Ascending aorta (tissue), 2 donors: Measurements from ENCODE around the gene PACSIN1. TPM values are rescaled to one million over a fixed set of nuclear protein-coding genes. Genes with fewer than 3 reads are reported as not detected.

Experiments
- DNase-seq, 2 donors: peaks; one replicate each; pipeline ENCODE4 v3.0.0-alpha.2; 2019; ENCODE audit warnings: low spot score in 2 of 2
- H3K27ac ChIP-seq, 2 donors: fragments of 200-600 bp; sonication (generic); one replicate each; pipeline ENCODE4 v1.5.1; 2016 to 2017; ENCODE audit warnings: mild to moderate bottlenecking in 1 of 2
- H3K27me3 ChIP-seq: fragments of 200-600 bp; sonication (generic); one replicate; pipeline ENCODE4 v1.5.1; 2017
- H3K36me3 ChIP-seq, 2 donors: fragments of 200-600 bp; sonication (generic); one replicate each; pipeline ENCODE4 v1.5.1; 2016
- H3K4me1 ChIP-seq, 2 donors: fragments of 200-600 bp; sonication (generic); one replicate each; pipeline ENCODE4 v1.5.1; 2016 to 2017; ENCODE audit warnings: mild to moderate bottlenecking in 1 of 2
- H3K4me3 ChIP-seq, 2 donors: fragments of 200-600 bp; sonication (generic); one replicate each; pipeline ENCODE4 v1.5.1; 2016 to 2017; ENCODE audit warnings: mild to moderate bottlenecking in 1 of 2
- H3K9me3 ChIP-seq, 2 donors: fragments of 200-600 bp; sonication (generic); one replicate each; pipeline ENCODE4 v1.5.1; 2016
- intact Hi-C: fragments of 100-400 bp; cut with DNase I; formaldehyde crosslinking; loops from one replicate; pipeline ENCODE4 v1.15.1; 2023
- total RNA-seq: library from RNA; depleted of rRNA; stranded (reverse); fragments of >200 nt; gene quantifications from one replicate; pipeline ENCODE4 v1.1.0, GENCODE V29; 2016
- TF ChIP-seq, protein P1 (sequence below), 3 experiments: fragments of 200-600 bp in 2 of 3; fragments of 450-650 bp in 1 of 3; sonication (generic) in 2 of 3; IDR thresholded peaks; one replicate each; pipeline ENCODE4 v1.5.1; 2016 to 2019; ENCODE audit warnings: antibody characterized with exemption in 3 of 3, mild to moderate bottlenecking in 1 of 3, moderate library complexity in 1 of 3

PACSIN1 gene
- total RNA-seq, 1 donor from 2014 or later = not detected

DNA sequence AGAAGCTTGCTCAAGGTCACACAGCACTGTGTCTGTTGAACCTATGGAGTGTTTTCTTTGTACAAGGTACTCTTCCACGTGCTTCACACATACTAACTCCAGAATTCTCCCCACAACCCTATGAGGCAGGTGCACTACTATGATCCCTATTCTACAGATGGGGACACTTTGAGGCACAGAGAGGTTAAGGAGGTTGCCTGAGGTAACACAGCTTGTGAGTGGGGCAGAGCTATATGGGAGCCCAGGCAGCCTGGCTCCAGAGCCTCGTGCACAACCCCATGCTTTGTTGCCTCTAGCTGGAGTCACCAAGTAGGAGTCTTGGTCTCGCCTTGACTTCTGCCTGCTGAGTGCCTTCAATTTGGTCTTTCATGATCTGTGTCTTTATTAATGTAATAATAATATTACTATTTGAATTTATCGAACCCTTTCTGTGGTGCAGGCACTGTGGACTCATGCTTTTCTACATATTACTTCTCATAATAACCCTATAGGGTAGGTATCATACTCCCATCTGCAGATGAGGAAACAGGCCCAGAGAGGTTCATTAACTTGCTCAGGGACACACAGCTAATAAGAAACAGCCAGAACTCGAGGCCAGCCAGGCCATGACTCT is 103.6 kb downstream of the PACSIN1 start:
- no peak overlapping the region for H3K4me3 ChIP-seq
- no peak for DNase-seq
- H3K4me1 ChIP-seq = no peaks in the 10 kb centered on the region
- no peak overlapping the region for H3K27ac ChIP-seq
- H3K9me3 ChIP-seq = no peaks in the 10 kb centered on the region
- no peaks in the 10 kb centered on the region for H3K27me3 ChIP-seq
- intact Hi-C loops = no loop called here
- TF ChIP-seq, protein P1, sequence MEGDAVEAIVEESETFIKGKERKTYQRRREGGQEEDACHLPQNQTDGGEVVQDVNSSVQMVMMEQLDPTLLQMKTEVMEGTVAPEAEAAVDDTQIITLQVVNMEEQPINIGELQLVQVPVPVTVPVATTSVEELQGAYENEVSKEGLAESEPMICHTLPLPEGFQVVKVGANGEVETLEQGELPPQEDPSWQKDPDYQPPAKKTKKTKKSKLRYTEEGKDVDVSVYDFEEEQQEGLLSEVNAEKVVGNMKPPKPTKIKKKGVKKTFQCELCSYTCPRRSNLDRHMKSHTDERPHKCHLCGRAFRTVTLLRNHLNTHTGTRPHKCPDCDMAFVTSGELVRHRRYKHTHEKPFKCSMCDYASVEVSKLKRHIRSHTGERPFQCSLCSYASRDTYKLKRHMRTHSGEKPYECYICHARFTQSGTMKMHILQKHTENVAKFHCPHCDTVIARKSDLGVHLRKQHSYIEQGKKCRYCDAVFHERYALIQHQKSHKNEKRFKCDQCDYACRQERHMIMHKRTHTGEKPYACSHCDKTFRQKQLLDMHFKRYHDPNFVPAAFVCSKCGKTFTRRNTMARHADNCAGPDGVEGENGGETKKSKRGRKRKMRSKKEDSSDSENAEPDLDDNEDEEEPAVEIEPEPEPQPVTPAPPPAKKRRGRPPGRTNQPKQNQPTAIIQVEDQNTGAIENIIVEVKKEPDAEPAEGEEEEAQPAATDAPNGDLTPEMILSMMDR (IDR thresholded peaks at IDR 0.05) = no peak
- H3K36me3 ChIP-seq = no peaks in the 10 kb centered on the region

DNA sequence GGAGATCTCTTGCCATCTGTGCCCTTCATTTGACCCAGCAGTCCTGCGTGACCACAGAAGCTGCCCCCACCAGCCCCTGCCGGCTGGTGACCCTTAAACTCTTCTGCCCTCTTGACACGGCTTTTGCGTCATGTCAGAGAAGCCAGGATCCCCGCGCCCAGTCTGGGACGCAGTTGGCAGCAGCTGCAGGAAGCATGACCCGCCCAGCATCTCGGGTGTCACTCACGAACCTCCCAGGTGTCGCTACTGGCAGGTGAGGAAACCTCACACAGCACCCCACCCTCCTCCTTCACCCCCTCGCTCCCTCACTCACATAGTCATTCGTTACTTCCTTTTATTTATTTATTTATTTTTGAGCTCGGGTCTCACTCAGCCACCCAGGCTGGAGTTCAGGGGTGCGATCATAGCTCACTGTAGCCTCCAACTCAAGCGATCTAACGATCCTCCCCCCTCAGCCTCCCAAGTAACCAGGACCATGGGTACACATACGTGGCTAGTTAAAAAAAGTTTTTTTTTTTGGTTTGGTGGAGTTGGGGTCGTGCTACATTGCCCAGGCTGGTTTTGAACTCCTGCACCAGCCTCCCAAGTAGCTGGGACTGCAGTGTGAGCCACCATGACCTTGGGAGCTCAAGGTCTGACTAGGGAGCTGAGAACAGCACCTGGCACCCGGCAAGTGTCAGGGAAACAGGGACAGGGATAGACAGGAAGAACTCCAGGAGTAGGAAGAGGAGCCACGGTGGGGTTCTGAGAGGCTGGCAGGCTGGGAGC is 104.4 kb downstream of the PACSIN1 start:
- H3K27me3 ChIP-seq = no peaks in the 10 kb centered on the region
- no peaks in the 10 kb centered on the region for H3K4me1 ChIP-seq
- H3K4me3 ChIP-seq = no peak overlapping the region
- DNase-seq = no peak
- no peaks in the 10 kb centered on the region for H3K9me3 ChIP-seq
- intact Hi-C loops = no loop called here
- TF ChIP-seq, protein P1 (IDR thresholded peaks at IDR 0.05) = no peak
- H3K36me3 ChIP-seq = no peaks in the 10 kb centered on the region
- H3K27ac ChIP-seq = no peak overlapping the region

DNA sequence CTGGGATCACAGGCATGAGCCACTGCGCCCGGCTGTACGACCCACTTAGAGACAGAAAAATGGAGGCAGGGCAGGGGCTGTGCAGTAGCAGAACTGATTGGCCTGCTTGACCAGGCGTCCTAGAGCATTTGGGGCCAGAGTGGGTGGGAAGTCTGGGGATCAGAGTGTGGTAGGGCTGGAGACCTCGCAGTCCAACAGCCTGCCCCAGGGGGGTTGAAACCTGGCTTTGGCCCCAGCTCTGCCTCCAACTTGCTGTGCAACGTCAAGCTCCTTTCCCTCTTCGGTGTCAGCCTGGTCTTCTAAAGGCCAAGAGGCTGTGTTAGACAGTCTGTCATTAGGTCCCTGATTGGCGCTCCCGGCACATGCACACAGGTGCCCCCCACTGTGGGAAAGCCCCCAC is 105.5 kb downstream of the PACSIN1 start:
- Histone ChIP-seq H3K27ac (no peak overlapping the region), H3K27me3 (no peaks in the 10 kb centered on the region), H3K36me3 (no peaks in the 10 kb centered on the region), H3K4me1 (no peaks in the 10 kb centered on the region), H3K9me3 (no peaks in the 10 kb centered on the region), H3K4me3 (no peak overlapping the region)
- no peak for DNase-seq
- TF ChIP-seq, protein P1 (IDR thresholded peaks at IDR 0.05) = no peak
- intact Hi-C loops = no loop called here

DNA sequence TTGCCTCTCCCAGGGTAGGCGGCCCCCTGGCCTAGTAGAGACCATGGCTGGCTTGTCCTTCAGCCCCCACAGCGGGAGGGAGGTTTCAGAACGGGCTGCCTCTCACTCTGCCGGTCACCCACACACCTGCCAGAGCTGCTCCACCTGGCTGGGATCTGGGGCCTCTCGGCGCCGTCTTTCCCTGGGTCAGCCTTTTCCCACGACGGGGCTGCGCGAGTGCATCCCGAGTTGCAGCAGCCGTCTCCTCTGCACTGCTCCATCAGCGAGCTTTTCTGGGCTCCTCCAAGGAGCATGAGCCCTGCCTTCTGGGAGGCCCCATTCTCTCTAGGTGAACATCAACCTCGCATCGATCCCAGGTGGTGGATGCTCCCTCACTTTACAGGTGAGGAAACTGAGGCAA is 106.1 kb downstream of the PACSIN1 start:
- no peaks in the 10 kb centered on the region for H3K4me1 ChIP-seq
- TF ChIP-seq, protein P1 (IDR thresholded peaks at IDR 0.05) = no peak
- H3K27ac ChIP-seq = no peak overlapping the region
- no peaks in the 10 kb centered on the region for H3K36me3 ChIP-seq
- H3K9me3 ChIP-seq = no peaks in the 10 kb centered on the region
- no peak for DNase-seq
- intact Hi-C loops = no loop called here
- H3K27me3 ChIP-seq = no peaks in the 10 kb centered on the region
- no peak overlapping the region for H3K4me3 ChIP-seq

DNA sequence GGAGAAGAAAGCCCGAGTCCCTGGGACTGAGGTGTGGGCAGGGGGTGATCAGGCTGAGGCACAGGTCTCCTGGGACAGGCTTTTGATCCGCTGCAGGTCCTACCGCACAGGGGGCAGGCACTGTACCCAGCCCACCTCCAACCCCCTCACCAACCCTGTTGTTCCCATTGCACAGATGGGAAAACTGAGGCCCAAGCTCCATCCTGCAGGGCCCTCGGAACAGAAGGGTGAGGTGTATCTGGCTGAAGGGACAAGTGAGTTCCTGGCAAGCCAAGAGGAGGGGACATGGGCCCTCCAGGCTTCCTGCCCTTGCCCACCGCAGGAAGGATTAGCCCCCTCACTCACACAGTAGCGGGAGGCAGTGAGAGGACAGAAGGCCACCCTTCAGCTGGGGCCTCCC is 106.7 kb downstream of the PACSIN1 start:
- Histone ChIP-seq H3K27me3 (no peaks in the 10 kb centered on the region), H3K4me3 (no peak overlapping the region), H3K27ac (no peak overlapping the region), H3K9me3 (no peaks in the 10 kb centered on the region), H3K36me3 (no peaks in the 10 kb centered on the region), H3K4me1 (no peaks in the 10 kb centered on the region)
- TF ChIP-seq, protein P1 (IDR thresholded peaks at IDR 0.05) = no peak
- intact Hi-C loops = no loop called here
- DNase-seq = no peak
